ENCODE data around the gene MAT2B. TPM values are rescaled to one million over a fixed set of nuclear protein-coding genes. Genes with fewer than 3 reads are reported as not detected.

MAT2B gene
- polyA plus RNA-seq, 3 donors, result 34.8 to 165 (median 142) TPM

DNA sequence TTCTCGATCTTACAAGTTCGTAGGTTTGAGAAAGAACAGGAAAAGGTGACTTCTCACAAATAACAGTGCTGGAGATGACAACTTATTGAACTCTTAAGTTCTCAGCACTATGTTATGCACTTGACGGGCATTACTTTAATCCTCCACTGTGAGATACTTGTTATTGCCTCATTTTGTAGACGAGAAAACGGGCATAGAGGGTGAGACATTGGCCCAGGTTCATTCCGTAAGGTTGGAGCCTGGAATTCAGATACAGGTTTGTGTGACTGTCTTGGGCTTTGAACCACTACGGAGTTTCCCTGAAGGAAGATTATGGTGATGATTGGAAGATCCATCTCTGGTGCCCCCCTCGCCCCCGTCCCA is 657 bp downstream of the MAT2B start:
- Histone ChIP-seq H3K9ac (ENCODE audit: insufficient read depth, low read length, poor library complexity, severe bottlenecking) (peak overlapping the region; percentile 95), H3K4me2 (replicated peaks; ENCODE audit: extremely low read depth, low read length, poor library complexity, severe bottlenecking) (peak overlapping the region; percentile 89), H3K36me3 (replicated peaks in 1 of 2; ENCODE audit: control insufficient read depth in 1 of 2, insufficient read depth in 2 of 2, low read length in 2 of 2) (no peaks in the 10 kb centered on the region), H3K79me2 (ENCODE audit: insufficient read depth, low read length) (peaks cover 63% of the 10 kb centered on the region), H3K9me3 (replicated peaks in 1 of 2; ENCODE audit: control insufficient read depth in 1 of 2, insufficient read depth in 1 of 2, low read length in 2 of 2) (no peaks in the 10 kb centered on the region), H3K27me3 (ENCODE audit: control insufficient read depth in 2 of 2, insufficient read depth in 2 of 2, low read length in 2 of 2) (no peaks in the 10 kb centered on the region), H3K27ac (ENCODE audit: low read depth in 1 of 2, low read length in 2 of 2) (peak overlapping the region; percentile 89 to 96), H3K4me3 (replicated peaks in 1 of 3; ENCODE audit: low read depth in 2 of 3, low read length in 3 of 3) (peak overlapping the region; percentile 62 to 99 (median 97)), H2AFZ (ENCODE audit: insufficient read depth, low read depth, low read length, poor library complexity, severe bottlenecking) (peak overlapping the region; percentile 92), H4K20me1 (ENCODE audit: insufficient read depth, low read length) (peaks cover 30% of the 10 kb centered on the region), H3K4me1 (ENCODE audit: control insufficient read depth in 1 of 2, insufficient read depth in 2 of 2, low read length in 2 of 2) (peaks cover 39 to 62% of the 10 kb centered on the region in 2 donors)
- Mint-ChIP-seq H3K27me3 (ENCODE audit: low read depth in 3 of 3) (peaks cover 0 to 2% (median 0%) of the 10 kb centered on the region in 3 donors), H3K4me1 (peaks cover 58% of the 10 kb centered on the region), H3K36me3 (peaks cover 0 to 2% of the 10 kb centered on the region in 2 donors), H3K4me3 (peak overlapping the region; percentile 89 to 97), H3K9me3 (no peaks in the 10 kb centered on the region), H3K27ac (peak overlapping the region; percentile 94 to 99 (median 97))
- intact Hi-C loops (cut with micrococcal nuclease), result no loop called here
- DNase-seq, result peak in 1 of 3 donors; percentile 30
- WGBS (ENCODE audit: insufficient coverage), result 0% methylated on average over 1 of the region's 9 CpGs
- TF ChIP-seq, protein P1, sequence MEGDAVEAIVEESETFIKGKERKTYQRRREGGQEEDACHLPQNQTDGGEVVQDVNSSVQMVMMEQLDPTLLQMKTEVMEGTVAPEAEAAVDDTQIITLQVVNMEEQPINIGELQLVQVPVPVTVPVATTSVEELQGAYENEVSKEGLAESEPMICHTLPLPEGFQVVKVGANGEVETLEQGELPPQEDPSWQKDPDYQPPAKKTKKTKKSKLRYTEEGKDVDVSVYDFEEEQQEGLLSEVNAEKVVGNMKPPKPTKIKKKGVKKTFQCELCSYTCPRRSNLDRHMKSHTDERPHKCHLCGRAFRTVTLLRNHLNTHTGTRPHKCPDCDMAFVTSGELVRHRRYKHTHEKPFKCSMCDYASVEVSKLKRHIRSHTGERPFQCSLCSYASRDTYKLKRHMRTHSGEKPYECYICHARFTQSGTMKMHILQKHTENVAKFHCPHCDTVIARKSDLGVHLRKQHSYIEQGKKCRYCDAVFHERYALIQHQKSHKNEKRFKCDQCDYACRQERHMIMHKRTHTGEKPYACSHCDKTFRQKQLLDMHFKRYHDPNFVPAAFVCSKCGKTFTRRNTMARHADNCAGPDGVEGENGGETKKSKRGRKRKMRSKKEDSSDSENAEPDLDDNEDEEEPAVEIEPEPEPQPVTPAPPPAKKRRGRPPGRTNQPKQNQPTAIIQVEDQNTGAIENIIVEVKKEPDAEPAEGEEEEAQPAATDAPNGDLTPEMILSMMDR (IDR thresholded peaks at IDR 0.05), result no peak

DNA sequence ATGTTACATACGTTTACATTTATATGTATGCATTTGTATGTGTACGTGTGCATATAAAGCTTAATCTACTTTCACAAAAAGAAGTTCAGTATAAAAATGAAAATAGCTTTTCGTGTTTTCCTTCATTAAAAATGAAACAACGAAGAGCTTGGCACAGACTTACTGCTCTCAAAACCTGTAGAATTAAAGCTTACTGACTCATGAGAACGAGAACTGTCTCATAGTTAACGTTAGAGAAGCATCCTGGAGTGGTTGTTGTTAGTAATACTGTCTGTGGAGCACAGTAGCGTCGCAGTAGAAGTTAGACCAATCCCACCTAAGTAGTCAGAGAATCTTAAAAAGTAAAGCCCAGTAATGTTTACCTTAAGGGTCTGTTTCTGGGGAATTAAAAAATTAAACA is 1.3 kb downstream of the MAT2B start:
- no peaks in the 10 kb centered on the region for H3K9me3 Mint-ChIP-seq
- 0% methylated on average over 1 of the region's 8 CpGs for WGBS (ENCODE audit: insufficient coverage)
- peaks cover 0 to 2% (median 0%) of the 10 kb centered on the region in 3 donors for H3K27me3 Mint-ChIP-seq (ENCODE audit: low read depth in 3 of 3)
- Histone ChIP-seq H3K4me3 (replicated peaks in 1 of 3; ENCODE audit: low read depth in 2 of 3, low read length in 3 of 3) (peak overlapping the region; percentile 62 to 99 (median 97)), H3K27me3 (ENCODE audit: control insufficient read depth in 2 of 2, insufficient read depth in 2 of 2, low read length in 2 of 2) (no peaks in the 10 kb centered on the region), H3K27ac (ENCODE audit: low read depth in 1 of 2, low read length in 2 of 2) (peak overlapping the region in 1 of 2 donors; percentile 96), H3K4me1 (ENCODE audit: control insufficient read depth in 1 of 2, insufficient read depth in 2 of 2, low read length in 2 of 2) (peaks cover 39 to 62% of the 10 kb centered on the region in 2 donors), H4K20me1 (ENCODE audit: insufficient read depth, low read length) (peaks cover 36% of the 10 kb centered on the region), H3K36me3 (replicated peaks in 1 of 2; ENCODE audit: control insufficient read depth in 1 of 2, insufficient read depth in 2 of 2, low read length in 2 of 2) (peaks cover 1 to 2% of the 10 kb centered on the region in 2 donors), H3K9me3 (replicated peaks in 1 of 2; ENCODE audit: control insufficient read depth in 1 of 2, insufficient read depth in 1 of 2, low read length in 2 of 2) (no peaks in the 10 kb centered on the region), H3K9ac (ENCODE audit: insufficient read depth, low read length, poor library complexity, severe bottlenecking) (peak overlapping the region; percentile 95), H3K4me2 (replicated peaks; ENCODE audit: extremely low read depth, low read length, poor library complexity, severe bottlenecking) (peak overlapping the region; percentile 89), H3K79me2 (ENCODE audit: insufficient read depth, low read length) (peaks cover 69% of the 10 kb centered on the region), H2AFZ (ENCODE audit: insufficient read depth, low read depth, low read length, poor library complexity, severe bottlenecking) (peak overlapping the region; percentile 92)
- H3K36me3 Mint-ChIP-seq, result peaks cover under 1 to 4% of the 10 kb centered on the region in 2 donors
- TF ChIP-seq, protein P1 (IDR thresholded peaks at IDR 0.05), result no peak
- intact Hi-C loops (cut with micrococcal nuclease), result no loop called here
- peak overlapping the region; percentile 89 to 97 for H3K4me3 Mint-ChIP-seq
- peak; percentile 27 to 33 (median 30) for DNase-seq
- H3K4me1 Mint-ChIP-seq, result peaks cover 58% of the 10 kb centered on the region
- peak overlapping the region in 5 of 7 donors; percentile 48 to 98 (median 97) for H3K27ac Mint-ChIP-seq
